Spinal cord (tissue), 10 donors: Measurements from ENCODE around the gene NCR3LG1. TPM values are rescaled to one million over a fixed set of nuclear protein-coding genes. Genes with fewer than 3 reads are reported as not detected.

ENCODE experiments used
- DNase-seq, 6 donors: peaks; one replicate each; pipeline versions ENCODE4 v3.0.0 to v3.0.0-alpha.2; 2013 to 2015; ENCODE audit warnings: low spot score in 6 of 6, low read depth in 4 of 6
- H3K27ac ChIP-seq: one replicate; pipeline ENCODE4 v1.5.1; 2013; ENCODE audit warnings: low read depth, low read length, control low read depth
- H3K27me3 ChIP-seq: one replicate; pipeline ENCODE4 v1.6.1; 2013; ENCODE audit warnings: low read length; ENCODE audit not compliant: control insufficient read depth, insufficient read depth
- H3K36me3 ChIP-seq: one replicate; pipeline ENCODE4 v1.6.1; 2013; ENCODE audit warnings: low read length; ENCODE audit not compliant: control insufficient read depth, insufficient read depth
- H3K4me1 ChIP-seq: one replicate; pipeline ENCODE4 v1.6.1; 2013; ENCODE audit warnings: low read length; ENCODE audit not compliant: control insufficient read depth, insufficient read depth
- H3K4me3 ChIP-seq: one replicate; pipeline ENCODE4 v1.5.1; 2013; ENCODE audit warnings: low read depth, low read length, control low read depth
- H3K9me3 ChIP-seq: one replicate; pipeline ENCODE4 v1.6.1; 2013; ENCODE audit warnings: low read length; ENCODE audit not compliant: control insufficient read depth, insufficient read depth
- WGBS: methylation state at CpG from one replicate; pipeline ENCODE4 v1.1.5; 2013; ENCODE audit warnings: missing lambda C conversion rate; ENCODE audit not compliant: insufficient coverage; 5-methylcytosine and 5-hydroxymethylcytosine counted together
- polyA plus RNA-seq, 2 donors: library from polyadenylated mRNA; unstranded; fragments of 120-200 nt; gene quantifications; one replicate each; pipeline ENCODE4 v1.2.1, GENCODE V29; 2013; ENCODE audit not compliant: insufficient read length in 2 of 2
- total RNA-seq, 2 donors: library from RNA; depleted of rRNA in 1 of 2; stranded (reverse); fragments of 120-200 nt in 1 of 2; fragments of >200 nt in 1 of 2; gene quantifications; one replicate each; pipeline versions ENCODE4 v1.2.3 to v1.2.4, GENCODE V29; 2013 to 2014
- donor health status: healthy.

NCR3LG1 gene
- total and polyA plus RNA-seq, 4 donors: 6.3 to 14.4 (median 8.1) TPM

DNA sequence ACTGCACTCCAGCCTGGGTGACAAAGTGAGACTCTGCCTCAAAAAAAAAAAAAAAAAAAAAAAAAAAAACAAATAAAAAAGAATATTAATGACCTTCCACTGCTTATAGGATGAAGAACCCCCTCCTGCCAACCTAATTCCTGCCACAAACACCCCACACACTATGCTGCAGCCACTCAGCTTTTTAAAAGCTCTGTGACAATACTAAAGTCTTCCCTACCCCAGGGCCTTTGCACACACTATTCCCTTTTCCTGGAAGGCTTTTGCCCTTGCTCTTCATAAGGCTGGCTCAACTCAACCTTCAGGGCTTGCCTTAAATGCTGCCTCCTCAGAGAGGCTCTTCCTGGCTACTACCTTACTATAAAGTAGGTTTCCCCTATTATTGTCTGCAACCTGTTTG, 47.6 kb downstream of the NCR3LG1 start:
- peaks cover 42% of the 10 kb centered on the region for H3K36me3 ChIP-seq
- no peak for DNase-seq
- no peaks in the 10 kb centered on the region for H3K4me1 ChIP-seq
- no peak overlapping the region for H3K27ac ChIP-seq
- no peaks in the 10 kb centered on the region for H3K27me3 ChIP-seq
- no peaks in the 10 kb centered on the region for H3K9me3 ChIP-seq
- H3K4me3 ChIP-seq: no peak overlapping the region

DNA sequence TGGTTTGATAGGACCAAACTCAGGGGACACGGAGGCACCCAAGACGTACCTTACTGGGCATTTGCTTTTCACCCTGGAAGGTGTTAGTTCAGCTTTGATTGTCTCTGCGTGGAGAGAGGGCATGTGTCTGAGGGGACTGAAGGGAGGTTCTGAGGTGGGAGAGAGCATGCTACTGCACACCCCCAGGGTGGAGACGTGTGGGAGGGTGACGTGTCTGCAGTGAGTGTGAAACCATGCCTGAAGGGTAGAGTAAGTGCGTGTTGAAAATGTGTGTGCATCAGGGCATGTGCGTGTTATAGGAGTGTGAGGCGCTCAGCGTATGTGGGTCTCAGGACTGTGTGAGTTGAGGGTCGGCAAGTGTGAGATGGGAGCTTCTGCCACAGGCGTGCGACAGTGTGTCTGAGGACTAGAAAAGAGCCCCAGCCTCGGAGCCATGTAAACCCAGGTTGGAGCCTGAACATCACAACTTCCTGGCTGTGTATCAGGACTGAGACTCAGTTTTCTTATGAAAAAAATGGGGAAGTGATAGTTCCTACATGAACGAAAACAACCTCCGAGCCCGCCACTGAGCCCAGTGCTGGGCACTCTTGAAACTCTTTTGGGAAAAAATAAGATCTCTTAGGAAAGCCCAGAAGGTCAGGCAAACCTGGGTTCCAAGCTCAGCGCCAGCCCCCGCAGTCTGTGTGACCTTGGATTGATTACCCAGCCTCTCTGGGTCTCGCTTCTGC, 48.6 kb downstream of the NCR3LG1 start:
- Histone ChIP-seq H3K36me3 (peaks cover 33% of the 10 kb centered on the region), H3K27ac (no peak overlapping the region), H3K4me1 (peaks cover 1% of the 10 kb centered on the region), H3K27me3 (no peaks in the 10 kb centered on the region), H3K9me3 (no peaks in the 10 kb centered on the region), H3K4me3 (no peak overlapping the region)
- WGBS: 93% methylated on average over 18 of the region's 19 CpGs
- DNase-seq: no peak

DNA sequence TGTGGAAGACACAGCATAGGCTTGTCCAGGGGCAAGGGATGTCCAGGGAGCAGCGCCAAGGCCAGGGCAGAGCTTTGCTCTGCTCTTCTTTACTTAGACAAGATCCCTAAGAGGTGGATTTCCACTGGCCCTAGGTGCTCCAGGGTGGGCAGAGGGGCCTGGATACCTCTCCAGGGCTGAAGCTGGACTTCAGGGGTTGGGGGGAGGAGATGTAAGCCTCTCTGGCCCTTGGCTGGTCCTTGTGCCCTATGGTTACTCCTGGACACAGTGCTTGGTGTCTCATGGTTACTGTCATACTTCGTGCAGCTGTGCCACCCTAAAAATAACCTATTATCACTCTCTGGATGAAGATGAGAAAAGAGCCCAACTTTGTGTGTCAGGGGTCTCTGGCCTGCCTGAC, 49.7 kb downstream of the NCR3LG1 start:
- Histone ChIP-seq H3K27ac (no peak overlapping the region), H3K4me1 (peaks cover 8% of the 10 kb centered on the region), H3K9me3 (no peaks in the 10 kb centered on the region), H3K36me3 (peaks cover 22% of the 10 kb centered on the region), H3K27me3 (no peaks in the 10 kb centered on the region), H3K4me3 (no peak overlapping the region)
- DNase-seq: no peak
- WGBS: 64% methylated on average over 2 of the region's 2 CpGs

DNA sequence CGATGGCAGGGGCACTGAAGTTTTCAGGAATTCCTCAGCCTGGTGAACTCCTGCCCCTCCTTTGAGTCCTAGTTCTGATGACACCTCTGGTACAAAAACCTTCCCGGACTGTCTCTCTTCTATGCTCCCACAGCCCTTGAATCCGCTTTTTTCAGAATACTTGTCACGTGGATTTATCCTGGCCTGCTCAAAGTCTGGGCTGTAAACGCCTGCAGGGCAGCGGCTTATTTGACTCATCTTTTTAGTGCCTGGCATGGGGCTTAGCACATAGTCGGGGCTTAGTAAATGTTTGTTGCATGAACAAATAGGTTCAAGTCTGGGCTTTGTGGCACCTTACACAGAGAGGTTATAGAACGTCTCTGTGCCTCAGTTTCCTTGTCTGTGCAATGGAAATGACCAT, 50.2 kb downstream of the NCR3LG1 start:
- Histone ChIP-seq H3K27ac (no peak overlapping the region), H3K4me1 (peaks cover 8% of the 10 kb centered on the region), H3K36me3 (peaks cover 21% of the 10 kb centered on the region), H3K27me3 (no peaks in the 10 kb centered on the region), H3K4me3 (no peak overlapping the region), H3K9me3 (no peaks in the 10 kb centered on the region)
- WGBS: 77% methylated on average over 5 of the region's 8 CpGs
- no peak for DNase-seq

DNA sequence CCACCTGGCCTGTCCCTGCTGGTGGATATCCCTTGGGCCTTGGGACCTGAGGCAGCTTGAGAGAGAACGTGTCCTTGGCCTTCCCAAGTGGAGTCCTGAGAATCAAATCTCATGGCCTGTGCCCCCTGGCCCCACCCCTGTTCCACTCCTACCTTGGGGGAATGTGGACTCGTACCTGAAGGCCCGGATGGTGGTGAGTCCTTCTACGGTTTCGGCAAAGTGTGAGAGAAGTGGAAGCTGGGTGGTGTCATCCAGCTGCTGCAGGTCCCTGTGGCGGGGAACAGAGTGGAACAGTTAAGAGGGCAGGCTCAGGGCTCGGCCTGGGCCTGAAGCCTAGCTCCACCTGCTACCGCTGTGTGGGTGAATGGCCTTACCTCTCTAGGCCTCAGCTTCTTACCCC, 50.9 kb downstream of the NCR3LG1 start:
- Histone ChIP-seq H3K36me3 (peaks cover 17% of the 10 kb centered on the region), H3K27ac (no peak overlapping the region), H3K4me3 (no peak overlapping the region), H3K9me3 (no peaks in the 10 kb centered on the region), H3K4me1 (peaks cover 8% of the 10 kb centered on the region), H3K27me3 (no peaks in the 10 kb centered on the region)
- no peak for DNase-seq
- WGBS: 98% methylated on average over 5 of the region's 8 CpGs

DNA sequence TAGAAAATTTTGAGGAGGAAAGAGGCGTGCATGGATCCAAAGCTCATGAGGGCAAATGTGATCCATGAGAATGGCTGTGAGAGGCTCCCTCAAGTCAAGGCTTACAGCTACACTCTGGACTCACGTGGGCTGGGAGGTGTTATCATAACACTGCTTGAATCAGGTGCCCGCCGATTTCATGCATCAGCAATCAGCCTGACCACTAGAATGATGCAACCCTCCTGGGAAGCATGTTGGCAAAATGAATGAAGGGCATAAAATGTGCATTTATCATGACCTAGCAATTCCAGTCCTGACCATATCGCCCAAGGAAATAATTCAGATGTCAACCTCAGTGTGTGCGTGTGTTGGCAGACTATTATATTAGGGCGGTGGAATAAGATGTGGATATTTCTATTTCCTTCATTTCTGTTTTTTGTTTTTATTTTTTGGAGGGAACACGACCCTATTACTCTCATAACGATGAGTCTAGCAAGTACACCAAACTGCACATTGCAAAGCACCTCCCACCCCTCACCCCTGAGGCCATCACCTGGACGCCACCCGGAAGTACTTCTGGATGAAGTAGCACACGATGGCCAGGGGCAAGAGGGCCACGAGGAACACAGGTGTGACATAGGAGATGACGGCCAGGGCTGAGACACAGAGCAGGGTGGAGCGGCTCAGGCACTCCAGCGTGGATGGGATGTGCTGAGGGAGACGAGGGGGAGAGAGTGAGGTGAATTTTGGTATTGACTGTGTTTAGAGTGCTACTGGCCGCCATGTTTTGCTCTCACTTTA, 52.6 kb downstream of the NCR3LG1 start:
- H3K27ac ChIP-seq: no peak overlapping the region
- peak in 1 of 6 donors; percentile 46 for DNase-seq
- 89% methylated on average over 10 of the region's 18 CpGs for WGBS
- peaks cover 8% of the 10 kb centered on the region for H3K4me1 ChIP-seq
- no peak overlapping the region for H3K4me3 ChIP-seq
- H3K36me3 ChIP-seq: peaks cover 7% of the 10 kb centered on the region
- H3K27me3 ChIP-seq: no peaks in the 10 kb centered on the region
- no peaks in the 10 kb centered on the region for H3K9me3 ChIP-seq

DNA sequence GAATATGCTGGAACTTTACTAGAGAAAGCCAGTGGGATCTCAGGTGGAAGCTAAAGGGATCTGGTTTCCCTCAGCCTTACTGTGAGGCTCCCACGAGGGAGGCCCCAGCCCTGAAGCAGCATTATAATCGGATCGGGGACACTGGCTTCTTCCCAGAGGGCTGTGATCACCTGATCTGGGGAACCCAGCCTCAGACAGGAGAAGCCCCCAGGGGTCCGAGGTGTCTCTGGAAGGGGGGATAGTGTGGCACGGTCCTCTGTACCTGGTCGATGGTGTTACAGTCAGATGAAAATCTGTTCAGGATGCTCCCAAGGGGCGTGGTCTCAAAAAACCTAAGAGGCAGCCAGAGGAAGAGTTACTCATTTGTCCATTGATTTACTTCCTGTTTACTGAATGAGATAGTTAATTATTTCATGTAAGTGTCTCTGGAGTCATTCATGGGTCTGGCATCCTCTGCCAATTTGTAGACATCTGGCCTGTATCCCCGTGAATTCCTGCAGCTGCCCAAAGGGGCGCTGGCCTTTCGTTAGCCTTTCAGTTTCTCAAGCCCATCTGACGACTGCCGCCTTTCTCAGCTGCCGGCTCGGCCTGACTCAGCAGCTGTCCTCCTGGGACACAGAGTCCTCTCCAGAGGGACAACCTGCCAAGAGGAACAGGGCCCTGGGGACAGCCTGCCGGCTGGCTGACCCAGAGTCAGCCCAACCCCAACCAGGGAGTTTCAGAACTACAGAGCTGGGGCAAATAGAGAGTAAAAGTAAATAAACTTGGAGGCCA, 53.8 kb downstream of the NCR3LG1 start:
- peak in 2 of 6 donors; percentile 24 to 61 for DNase-seq
- Histone ChIP-seq H3K4me3 (no peak overlapping the region), H3K4me1 (peaks cover 8% of the 10 kb centered on the region), H3K27me3 (no peaks in the 10 kb centered on the region), H3K9me3 (no peaks in the 10 kb centered on the region), H3K36me3 (peaks cover 7% of the 10 kb centered on the region), H3K27ac (no peak overlapping the region)
- WGBS: 37% methylated on average over 14 of the region's 15 CpGs

DNA sequence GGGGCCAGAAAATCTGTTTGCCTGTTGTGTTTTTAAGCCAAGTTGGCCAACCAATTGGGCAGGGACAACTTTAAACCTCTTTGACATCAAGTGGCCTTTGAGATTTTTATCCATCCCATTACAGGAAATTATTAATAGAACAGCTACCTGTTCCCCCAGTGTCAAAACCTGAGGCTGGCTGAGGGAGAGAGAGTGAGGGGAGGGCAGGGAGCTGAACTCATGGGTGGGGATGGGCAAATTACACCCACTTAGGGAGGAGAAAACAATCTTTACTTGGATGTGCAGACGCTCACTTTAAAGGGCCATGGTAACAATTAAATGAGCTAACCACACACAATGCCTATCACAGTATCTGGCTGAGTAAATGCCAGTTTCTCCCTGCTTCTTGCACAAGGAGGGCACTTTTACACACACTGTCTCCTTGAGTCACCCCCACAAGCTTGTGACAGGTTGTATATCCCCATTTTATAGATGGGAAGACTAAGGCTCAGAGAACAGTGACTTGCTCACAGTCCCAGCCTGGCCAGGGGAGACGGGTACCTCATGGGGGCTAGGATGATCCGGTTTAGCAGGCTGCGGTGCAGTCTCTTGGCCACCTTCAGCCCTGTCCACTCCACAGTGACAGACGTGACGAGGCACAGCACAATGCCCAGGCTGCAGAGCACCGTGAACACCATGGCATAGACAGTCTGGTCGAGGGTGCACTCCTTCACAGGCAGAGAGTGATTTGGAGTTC, 54.6 kb downstream of the NCR3LG1 start:
- Histone ChIP-seq H3K27ac (no peak overlapping the region), H3K36me3 (peaks cover 7% of the 10 kb centered on the region), H3K4me3 (no peak overlapping the region), H3K9me3 (no peaks in the 10 kb centered on the region), H3K4me1 (peaks cover 8% of the 10 kb centered on the region), H3K27me3 (no peaks in the 10 kb centered on the region)
- DNase-seq: no peak
- WGBS: 87% methylated on average over 8 of the region's 8 CpGs

DNA sequence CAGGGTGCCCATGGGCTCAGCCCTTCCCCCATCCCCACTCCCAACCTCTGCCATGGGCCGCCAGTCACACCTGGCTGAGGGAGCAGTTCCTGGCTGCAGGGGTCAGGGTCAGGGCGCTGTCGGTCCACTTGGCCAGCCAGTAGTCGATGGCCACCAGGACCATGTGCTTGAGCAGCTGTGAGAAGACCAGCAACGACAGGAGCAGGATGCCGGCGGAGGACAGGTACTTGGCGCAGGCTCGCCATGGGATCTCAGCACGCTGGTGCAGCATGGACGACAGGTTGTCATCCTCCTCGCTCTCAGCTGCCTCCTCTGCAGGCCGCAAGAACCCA, 55.2 kb downstream of the NCR3LG1 start:
- Histone ChIP-seq H3K4me3 (no peak overlapping the region), H3K27ac (no peak overlapping the region), H3K36me3 (peaks cover 7% of the 10 kb centered on the region), H3K4me1 (peaks cover 8% of the 10 kb centered on the region), H3K27me3 (no peaks in the 10 kb centered on the region), H3K9me3 (no peaks in the 10 kb centered on the region)
- WGBS: 92% methylated on average over 13 of the region's 13 CpGs
- no peak for DNase-seq
